Fibroblast of villous mesenchyme (primary cell): ENCODE results near the gene METTL18. TPM values are rescaled to one million over a fixed set of nuclear protein-coding genes. Genes with fewer than 3 reads are reported as not detected.
"Not testable (repeated sequence)": the region's sequence is repeated elsewhere in the genome, so short reads cannot be mapped to it uniquely, and the experiment has no call there.

Source experiments
- DNase-seq: peaks from one replicate; pipeline ENCODE4 v3.0.0-alpha.2; 2010; ENCODE audit warnings: low read depth
- H3K4me3 ChIP-seq: 2 replicates; pipeline ENCODE4 v1.5.1; 2011; ENCODE audit warnings: low read depth, mild to moderate bottlenecking, low read length
- total RNA-seq: library from RNA; depleted of rRNA; stranded (reverse); fragments of >200 nt; gene quantifications from 2 replicates; pipeline ENCODE4 v1.2.3, GENCODE V29; 2012
- TF ChIP-seq, protein P1 (sequence below): IDR thresholded peaks from 2 replicates; pipeline ENCODE4 v1.5.1; 2012; ENCODE audit warnings: low read depth, mild to moderate bottlenecking, low read length; ENCODE audit not compliant: insufficient read depth

Gene METTL18
- total RNA-seq, 1 donor, result 6.5 TPM

DNA sequence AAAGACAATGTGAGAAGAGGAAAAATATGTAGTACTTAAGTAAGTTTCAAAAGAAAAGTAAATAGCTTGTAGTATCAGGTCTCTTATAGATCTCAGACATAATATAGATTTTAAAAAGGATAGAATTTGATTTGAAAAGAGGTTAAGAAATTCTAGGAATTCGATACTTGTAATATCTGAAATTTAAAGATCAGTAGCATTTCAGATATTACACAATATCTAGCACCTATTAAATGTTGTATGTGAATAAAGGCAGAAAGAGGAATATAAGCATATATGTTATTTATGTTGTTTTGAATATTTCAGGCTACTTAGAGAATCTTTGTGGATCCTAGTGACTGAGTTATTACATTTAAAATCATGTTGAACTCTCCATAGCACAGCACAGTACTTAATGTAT is 35.0 kb upstream of the METTL18 start:
- TF ChIP-seq, protein P1, sequence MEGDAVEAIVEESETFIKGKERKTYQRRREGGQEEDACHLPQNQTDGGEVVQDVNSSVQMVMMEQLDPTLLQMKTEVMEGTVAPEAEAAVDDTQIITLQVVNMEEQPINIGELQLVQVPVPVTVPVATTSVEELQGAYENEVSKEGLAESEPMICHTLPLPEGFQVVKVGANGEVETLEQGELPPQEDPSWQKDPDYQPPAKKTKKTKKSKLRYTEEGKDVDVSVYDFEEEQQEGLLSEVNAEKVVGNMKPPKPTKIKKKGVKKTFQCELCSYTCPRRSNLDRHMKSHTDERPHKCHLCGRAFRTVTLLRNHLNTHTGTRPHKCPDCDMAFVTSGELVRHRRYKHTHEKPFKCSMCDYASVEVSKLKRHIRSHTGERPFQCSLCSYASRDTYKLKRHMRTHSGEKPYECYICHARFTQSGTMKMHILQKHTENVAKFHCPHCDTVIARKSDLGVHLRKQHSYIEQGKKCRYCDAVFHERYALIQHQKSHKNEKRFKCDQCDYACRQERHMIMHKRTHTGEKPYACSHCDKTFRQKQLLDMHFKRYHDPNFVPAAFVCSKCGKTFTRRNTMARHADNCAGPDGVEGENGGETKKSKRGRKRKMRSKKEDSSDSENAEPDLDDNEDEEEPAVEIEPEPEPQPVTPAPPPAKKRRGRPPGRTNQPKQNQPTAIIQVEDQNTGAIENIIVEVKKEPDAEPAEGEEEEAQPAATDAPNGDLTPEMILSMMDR, result no peak
- H3K4me3 ChIP-seq, result no peak overlapping the region
- DNase-seq, result no peak

DNA sequence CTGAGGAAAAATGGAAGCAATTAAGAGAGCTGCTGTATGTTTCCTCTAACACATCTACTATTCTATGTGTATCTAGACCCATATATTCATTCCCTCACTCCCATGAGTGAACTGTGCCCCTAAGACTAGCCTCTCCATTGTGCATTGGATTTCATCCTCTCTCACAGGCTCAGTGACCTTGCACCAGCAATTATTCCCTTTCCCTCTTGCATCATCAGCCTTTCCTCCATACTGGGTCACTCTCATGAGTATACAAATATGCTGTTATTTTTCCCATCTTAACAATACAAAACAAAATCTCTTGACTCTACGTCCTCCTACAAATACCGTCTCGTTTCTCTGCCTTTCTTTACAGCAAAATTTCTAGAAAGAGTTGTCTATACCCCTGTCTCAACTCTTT is 29.4 kb upstream of the METTL18 start:
- TF ChIP-seq, protein P1, result no peak
- no peak overlapping the region for H3K4me3 ChIP-seq
- DNase-seq, result no peak

DNA sequence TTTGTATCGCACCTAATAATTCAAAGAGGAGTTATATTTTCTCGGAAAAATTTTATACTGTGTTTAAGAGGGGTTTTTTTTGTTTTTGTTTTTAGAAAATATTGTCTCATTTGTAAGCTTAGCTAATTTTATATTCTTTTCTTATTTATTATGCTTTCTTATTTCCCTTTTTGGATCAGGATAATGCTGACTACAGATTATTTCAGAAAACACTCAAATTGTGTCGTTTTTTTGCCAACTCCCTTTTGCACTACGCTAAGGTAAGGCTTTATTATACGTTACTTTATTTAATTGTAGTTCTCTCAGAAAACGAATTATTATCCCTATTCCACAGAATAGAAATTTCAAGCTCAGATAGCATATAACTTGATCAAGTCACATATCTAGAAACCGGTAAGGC is 26.8 kb upstream of the METTL18 start:
- TF ChIP-seq, protein P1, result no peak
- no peak overlapping the region for H3K4me3 ChIP-seq
- DNase-seq, result no peak

DNA sequence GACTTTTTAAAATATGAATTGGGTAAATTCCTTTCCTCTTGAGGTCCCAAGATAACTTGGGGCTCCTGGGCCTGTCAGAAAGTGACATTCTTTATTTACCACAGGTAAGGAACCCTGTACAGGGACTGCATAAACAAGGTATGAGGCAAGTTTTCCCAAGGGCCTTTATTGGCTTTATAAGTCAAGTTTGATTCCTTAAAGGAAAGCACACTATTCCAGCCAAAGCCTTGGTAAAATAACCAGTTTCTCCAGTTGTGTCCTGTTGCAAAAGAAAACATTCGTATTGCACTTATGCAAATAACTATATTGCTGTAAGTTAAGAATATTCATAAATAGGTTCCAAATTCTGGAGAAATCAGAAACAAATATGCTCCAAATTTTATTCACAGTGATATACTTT is 21.9 kb upstream of the METTL18 start:
- no peak for DNase-seq
- TF ChIP-seq, protein P1, result no peak
- H3K4me3 ChIP-seq, result no peak overlapping the region

DNA sequence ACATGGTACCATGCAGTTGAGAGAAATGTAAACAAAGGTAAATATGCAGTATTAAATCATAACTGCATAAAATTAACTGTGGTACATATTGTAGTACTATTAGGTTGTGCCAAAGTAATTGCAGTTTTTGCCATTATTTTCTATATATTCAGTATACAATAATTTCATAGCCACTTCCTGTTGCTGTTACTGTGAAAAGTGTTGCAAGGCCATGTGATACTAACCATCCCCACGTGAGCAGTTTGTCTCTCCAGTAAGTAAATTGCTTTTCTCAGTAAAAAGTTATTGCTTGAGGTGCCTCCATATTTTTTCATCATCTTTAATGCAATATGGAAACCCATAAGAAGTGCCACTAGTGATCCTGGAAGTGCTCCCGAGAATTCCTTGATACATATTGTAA is 19.6 kb upstream of the METTL18 start:
- DNase-seq, result no peak
- TF ChIP-seq, protein P1, result no peak
- no peak overlapping the region for H3K4me3 ChIP-seq

DNA sequence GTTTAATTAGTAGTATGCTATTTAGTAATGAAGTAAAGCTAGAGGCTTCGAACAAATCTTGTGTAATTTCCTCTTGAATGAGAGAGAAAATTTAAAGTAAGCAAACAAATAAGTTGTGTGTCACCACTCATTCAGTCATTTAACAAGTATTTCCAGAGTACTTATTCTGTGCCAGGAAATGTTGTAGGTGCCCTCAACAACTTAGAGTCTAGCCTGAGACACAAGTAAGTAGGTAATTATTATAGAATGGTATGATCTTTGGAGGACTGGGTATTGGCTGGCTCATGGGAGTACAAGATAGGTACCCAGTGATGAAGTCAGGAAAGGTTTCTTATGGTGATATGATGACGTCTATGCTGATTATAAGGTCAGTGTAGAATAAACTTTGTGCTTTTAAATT is 17.4 kb upstream of the METTL18 start:
- TF ChIP-seq, protein P1, result no peak
- no peak overlapping the region for H3K4me3 ChIP-seq
- DNase-seq, result no peak

DNA sequence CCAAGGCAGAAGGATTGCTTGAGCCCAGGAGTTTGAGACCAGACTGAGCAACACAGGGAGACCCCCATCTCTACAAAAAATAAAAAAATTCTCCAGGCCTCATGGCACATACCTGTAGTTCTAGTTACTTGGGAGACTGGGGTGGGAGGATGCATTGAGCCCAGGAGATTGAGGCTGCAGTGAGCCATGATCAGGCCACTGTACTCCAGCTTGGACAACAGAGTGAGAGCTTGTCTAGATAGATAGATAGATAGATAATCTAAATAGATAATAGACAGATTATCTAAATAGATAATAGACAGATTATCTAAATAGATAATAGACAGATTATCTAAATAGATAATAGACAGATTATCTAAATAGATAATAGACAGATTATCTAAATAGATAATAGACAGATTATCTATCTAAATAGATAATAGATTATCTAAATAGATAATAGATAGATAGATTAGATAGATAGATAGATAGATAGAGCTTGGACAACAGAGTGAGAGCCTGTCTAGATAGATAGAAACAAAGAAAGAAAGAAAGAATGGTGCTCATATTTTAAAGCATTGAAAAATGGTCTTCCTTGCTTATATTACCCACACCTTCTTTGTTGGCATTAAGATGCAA is 16.8 kb upstream of the METTL18 start:
- H3K4me3 ChIP-seq, DNase-seq: not testable (repeated sequence)
